ENCODE results near the gene NRF1.

The NRF1 gene

DNA sequence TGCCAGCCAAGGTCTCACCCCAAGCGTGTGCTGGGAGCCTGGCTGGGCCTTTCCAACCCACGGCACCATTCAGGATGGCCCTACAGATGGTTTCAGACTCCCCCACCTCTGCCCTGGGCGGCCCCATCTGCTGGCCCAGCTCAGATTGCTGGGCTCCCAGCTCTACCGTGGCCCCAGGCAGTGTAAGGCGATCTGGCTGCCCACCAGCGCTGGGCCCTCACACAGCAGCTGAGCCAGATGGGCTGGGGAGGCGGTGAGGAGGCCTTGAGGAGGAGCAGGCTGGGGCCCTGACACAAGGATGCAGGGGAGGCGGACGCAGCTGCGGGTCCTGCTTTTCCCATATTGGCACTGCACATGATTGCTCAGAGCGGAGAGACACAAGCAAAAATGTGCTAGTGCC is 162.8 kb downstream of the NRF1 start:
- Mint-ChIP-seq H3K27me3 (peaks cover 26 to 65% of the 10 kb centered on the region in 2 donors), H3K27ac (no peak overlapping the region), H3K36me3 (no peaks in the 10 kb centered on the region), H3K4me3 (no peak overlapping the region), H3K4me1 (peaks cover 15 to 39% of the 10 kb centered on the region in 2 donors), H3K9me3 (no peaks in the 10 kb centered on the region)
- ATAC-seq (replicated peaks) (no peak), DNase-seq (no peak)

DNA sequence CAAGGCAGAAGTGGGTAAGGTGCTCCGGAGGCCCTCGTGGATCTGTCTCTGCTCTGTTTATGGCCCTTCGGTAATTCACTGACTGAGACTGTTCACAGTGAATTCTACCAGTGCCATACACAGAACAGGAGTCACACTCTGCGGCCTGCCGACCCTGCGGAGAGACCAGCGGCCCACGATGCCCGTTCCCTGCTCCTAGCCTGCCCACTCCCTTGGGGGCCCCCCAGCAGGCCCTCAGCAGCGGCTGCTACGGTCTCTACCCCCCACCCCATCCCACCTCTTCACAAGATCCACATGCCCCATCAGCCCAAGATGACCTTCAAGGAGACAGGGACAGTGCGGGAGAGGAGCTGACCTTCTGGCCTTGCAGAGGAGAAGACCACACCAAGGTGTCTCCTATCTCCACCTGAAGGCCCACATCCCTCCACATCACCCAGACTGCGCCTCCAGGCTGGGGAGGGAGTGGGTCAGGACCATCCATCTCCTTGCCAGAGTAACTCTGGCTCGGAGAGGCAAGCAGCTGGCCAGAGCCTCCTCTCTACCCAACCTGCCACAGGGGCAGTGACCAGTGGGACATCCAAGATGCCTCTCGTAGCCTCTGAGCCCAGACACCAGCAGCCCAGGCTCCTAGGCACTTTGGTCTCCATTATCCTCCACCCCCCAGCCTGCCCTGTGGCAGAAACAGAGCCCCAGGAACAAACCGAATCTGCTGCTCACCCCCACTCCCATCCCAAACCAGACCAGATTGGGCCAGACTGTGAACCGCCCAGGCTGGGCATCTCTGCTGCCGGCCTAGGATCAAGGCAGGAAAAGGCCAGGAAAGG is 163.6 kb downstream of the NRF1 start:
- Mint-ChIP-seq H3K4me1 (peaks cover 15 to 39% of the 10 kb centered on the region in 2 donors), H3K36me3 (no peaks in the 10 kb centered on the region), H3K27me3 (peaks cover 25 to 65% of the 10 kb centered on the region in 2 donors), H3K9me3 (no peaks in the 10 kb centered on the region), H3K4me3 (no peak overlapping the region), H3K27ac (no peak overlapping the region)
- DNase-seq (no peak), ATAC-seq (replicated peaks) (no peak)

DNA sequence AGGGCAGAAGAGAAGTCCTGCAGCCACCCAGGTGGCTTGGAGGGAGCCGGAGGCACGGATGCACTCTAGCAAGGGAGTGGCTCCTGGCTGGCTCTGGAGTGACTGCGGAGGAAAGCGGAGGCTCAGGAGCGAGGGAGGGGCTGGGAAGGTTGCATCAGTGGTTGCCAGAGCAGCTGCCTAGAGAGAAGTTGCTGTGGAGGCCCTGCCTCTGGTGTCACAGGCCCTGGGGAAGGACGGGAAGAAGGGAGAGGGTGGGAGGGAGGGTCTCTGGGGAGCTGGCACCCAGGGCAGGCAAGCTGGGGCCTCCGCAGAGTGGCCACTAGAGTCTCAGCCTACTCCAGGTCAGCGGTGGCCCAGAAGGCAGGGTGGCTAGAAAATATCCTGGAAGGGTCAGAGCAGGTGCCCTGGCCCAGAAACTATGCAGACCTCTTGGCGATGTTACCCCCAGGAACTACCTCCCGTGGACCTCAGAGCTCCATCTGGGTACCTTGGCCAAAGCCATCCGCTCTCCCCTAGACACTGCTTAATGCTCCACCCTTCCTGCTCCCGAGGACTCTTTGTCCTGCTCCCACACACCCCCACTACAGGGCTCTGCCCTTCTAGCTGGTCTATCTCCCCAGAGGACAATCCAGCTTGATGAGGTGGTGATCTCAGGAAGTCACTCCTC is 164.3 kb downstream of the NRF1 start:
- Mint-ChIP-seq H3K27me3 (peaks cover 25 to 60% of the 10 kb centered on the region in 2 donors), H3K27ac (no peak overlapping the region), H3K4me3 (no peak overlapping the region), H3K4me1 (peaks cover 15 to 41% of the 10 kb centered on the region in 2 donors), H3K36me3 (no peaks in the 10 kb centered on the region), H3K9me3 (no peaks in the 10 kb centered on the region)
- ATAC-seq (replicated peaks) (no peak), DNase-seq (no peak)

DNA sequence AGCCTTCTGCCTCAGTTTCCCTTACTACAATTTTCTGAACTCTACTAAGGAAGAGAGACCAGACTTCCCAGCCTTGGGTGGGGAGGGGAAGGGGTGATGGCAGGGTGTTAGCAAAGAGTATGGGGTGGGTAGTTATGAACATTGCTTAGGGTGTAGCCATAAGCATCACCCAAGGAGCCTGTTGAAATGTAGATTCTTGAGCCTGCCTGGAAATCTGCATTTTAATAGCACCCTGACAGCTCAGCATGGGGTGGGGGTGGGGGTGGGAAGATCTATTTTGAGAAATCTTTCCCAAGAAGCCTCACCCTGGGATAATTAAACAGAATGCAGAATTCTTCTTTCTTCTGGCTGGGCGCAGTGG is 164.8 kb downstream of the NRF1 start:
- no peak overlapping the region for H3K4me3 Mint-ChIP-seq
- peaks cover 0 to 3% of the 10 kb centered on the region in 2 donors for H3K36me3 Mint-ChIP-seq
- H3K27me3 Mint-ChIP-seq, result peaks cover 25 to 60% of the 10 kb centered on the region in 2 donors
- ATAC-seq (replicated peaks) (no peak), DNase-seq (no peak)
- peaks cover 16 to 41% of the 10 kb centered on the region in 2 donors for H3K4me1 Mint-ChIP-seq
- no peak overlapping the region for H3K27ac Mint-ChIP-seq
- no peaks in the 10 kb centered on the region for H3K9me3 Mint-ChIP-seq

DNA sequence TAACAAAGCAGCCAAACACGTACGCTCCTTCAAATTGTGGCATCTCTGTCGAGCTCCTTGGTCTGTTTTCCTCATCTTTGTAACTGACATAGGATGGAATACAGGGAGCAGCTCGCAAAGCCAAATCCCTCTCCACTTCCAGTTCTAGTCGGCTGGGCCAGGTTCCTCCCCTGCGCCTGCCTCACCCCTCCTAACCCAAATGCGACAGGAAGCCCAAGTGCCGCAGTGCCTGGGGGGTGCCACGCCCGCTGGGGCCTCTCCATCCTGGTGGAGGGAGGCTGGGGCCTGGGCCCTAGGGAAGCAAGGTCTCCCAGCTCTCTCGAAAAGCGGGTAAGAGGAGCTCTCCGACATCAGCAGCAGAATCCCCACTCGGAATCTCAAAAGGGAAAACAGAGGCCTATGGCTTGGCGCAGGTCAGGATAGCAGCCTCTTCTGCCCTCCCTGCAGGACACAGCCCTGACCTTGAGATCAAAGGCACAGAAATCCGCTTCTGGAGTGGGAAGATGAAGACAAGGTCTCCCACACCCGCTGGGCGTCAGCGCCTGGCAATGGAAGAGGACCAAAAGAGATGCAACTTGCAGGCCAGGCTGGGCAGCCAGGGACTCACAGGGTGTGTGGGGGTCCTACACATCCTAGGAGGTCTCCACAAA is 165.8 kb downstream of the NRF1 start:
- Mint-ChIP-seq H3K27ac (peak overlapping the region; percentile 49), H3K9me3 (no peaks in the 10 kb centered on the region), H3K36me3 (peaks cover 0 to 3% of the 10 kb centered on the region in 2 donors), H3K27me3 (peaks cover 33 to 69% of the 10 kb centered on the region in 2 donors), H3K4me1 (peaks cover 20 to 50% of the 10 kb centered on the region in 2 donors), H3K4me3 (no peak overlapping the region)
- DNase-seq, result no peak
- ATAC-seq (replicated peaks), result no peak

DNA sequence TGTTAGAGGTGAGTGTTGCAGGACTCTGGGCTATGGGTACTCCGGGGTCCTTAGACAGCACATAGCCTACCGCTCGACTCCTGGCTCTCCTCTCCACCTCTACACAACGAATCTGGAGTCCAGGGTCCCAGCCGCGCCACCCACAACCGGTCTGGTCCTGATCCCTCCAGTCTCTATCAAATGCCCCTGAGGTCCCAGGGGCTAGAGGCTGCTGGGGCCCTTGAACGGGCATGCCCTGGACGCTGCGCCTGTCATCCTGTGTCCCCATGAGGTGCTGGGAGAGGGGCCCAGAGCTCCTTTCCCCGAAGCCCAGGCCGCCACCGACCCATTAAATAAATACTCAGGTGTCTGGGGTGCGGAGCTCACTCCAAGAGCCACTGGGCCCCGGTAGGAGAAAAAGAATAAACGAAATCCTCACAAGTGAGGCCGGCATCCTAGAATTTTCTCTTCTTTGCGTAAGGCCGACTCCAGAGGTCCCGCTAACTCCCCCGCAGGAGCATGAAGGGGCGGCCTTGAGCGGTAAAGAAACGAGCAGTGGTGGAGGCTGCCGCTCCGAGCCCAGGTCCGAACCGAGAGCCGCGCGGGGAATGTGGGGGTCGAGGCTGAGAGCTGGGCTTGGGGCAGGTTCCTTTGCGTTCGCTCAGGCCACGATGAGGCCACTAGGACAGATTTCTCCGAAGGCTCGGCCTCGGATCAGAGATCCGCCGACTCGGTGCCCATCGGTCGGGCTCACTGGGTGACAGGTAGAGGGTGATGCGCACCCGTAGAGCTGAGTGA is 166.7 kb downstream of the NRF1 start:
- H3K4me3 Mint-ChIP-seq, result peak overlapping the region; percentile 53 to 64
- DNase-seq (no peak), ATAC-seq (replicated peaks) (no peak)
- no peaks in the 10 kb centered on the region for H3K9me3 Mint-ChIP-seq
- peaks cover 27 to 54% of the 10 kb centered on the region in 2 donors for H3K4me1 Mint-ChIP-seq
- H3K36me3 Mint-ChIP-seq, result peaks cover 0 to 7% of the 10 kb centered on the region in 2 donors
- H3K27me3 Mint-ChIP-seq, result peaks cover 41 to 72% of the 10 kb centered on the region in 2 donors
- peak overlapping the region; percentile 47 for H3K27ac Mint-ChIP-seq

DNA sequence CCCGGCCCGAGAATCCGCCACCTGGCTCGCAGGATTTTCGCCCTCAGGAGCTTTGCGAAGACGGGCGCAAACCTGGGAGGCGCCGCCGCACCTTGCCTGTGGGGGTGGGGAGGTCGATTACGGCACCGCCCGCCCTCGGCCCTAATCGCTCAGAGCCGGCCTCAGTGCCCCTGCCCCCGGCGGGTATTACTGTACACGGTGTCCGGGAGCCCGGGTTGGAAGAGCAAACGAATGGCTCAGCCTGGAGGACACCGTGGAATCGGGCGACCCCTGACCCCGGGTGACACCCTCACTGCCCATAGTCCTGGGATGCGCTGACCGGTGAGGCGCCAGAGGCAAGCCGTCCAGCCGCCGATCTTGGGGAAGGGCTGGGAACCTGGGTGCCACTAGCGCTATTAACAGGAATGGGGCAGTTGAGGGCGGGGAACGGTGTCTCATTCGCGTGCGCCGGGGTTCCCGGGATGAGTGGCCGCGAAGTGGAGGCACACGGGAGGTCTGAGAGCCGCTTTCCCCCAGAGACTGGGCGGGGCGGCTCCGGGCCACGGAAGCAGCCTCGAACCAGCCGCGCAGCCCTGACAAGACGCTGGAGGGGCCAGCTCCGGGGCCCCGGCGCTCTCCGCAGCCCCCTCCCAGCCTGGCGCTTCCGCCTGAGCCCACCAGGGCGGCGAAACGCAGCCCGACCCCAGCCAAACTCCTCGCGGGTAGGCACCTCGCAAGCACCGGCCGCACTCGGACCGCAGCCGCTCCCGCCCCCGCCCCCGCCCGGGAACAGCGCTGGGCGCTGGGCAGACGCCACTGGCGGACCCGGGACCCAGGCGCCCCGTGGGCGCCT is 167.5 kb downstream of the NRF1 start:
- peaks cover 26 to 52% of the 10 kb centered on the region in 2 donors for H3K4me1 Mint-ChIP-seq
- ATAC-seq (replicated peaks) (peak; percentile 10 to 15), DNase-seq (no peak)
- H3K27me3 Mint-ChIP-seq, result peaks cover 45 to 72% of the 10 kb centered on the region in 2 donors
- peaks cover 0 to 7% of the 10 kb centered on the region in 2 donors for H3K36me3 Mint-ChIP-seq
- peak overlapping the region; percentile 53 to 64 for H3K4me3 Mint-ChIP-seq
- peak overlapping the region; percentile 47 for H3K27ac Mint-ChIP-seq
- no peaks in the 10 kb centered on the region for H3K9me3 Mint-ChIP-seq

DNA sequence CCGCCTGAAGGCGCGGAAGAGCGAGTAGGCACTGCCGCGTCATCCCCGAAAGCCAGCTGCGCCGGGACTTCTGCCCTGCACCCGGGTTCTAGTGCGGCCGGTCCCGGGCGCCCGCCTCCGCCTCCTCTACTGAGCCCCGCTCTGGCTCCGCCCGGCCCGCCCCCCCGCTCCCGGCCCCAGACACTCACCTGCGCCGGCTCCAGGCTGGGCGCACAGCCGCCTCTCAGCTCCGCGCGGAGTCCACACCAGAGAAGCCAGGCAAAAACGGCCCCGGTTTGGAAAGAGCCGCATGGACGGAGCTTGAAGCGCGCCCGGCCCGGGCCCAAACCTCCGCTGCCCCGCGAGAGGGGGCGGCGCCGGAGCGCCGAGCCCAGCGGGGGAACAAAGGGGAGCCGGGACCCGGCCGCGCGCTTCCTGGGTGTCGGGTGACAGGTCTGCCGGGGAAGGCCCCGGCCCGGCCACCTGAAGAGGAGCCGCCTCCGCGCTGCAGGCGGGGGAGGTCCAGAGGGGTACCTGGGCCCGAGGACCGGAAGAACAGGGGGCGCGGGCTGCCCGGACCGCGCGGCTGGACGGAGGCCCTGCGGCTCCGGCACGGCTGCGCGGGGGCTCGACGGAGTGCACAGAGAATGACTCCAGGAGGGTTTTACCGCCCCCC is 168.2 kb downstream of the NRF1 start:
- ATAC-seq (replicated peaks), result peak; percentile 25 to 48
- H3K36me3 Mint-ChIP-seq, result peaks cover 0 to 7% of the 10 kb centered on the region in 2 donors

DNA sequence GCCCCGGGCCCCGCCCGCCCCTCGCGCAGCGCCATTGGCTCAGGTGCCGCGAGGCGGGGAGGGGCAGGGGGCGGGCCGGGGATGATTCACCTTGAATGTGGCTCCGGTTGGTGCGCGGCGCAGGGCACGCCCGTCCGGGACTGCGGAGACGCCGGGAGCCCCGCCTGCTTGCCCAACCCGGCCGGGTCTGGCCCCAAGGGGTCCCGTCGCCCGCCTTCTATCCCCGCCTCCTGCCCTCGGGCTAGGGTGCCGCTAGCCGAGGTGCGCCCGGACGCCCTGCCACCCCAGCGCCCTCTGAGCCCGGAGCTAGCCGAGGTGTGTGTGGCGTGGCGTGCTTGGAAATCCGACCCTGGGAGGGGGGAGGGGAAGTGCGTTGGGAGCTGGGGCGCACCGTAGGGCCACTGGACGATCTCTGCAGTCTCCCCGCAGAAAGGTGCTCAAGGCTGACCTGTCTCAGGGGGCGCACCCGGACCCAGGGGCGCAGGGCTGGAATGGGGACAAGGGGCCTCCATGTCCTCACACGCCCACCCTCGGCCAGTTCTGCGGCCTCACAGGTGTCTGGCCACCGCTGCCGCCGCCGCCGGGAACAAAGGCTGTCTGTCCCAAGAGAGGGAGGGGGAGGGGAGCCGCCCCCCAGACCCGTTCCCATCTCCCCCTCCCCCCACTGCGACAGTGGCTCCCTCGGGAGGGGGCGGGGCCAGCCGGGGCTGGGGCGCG is 168.9 kb downstream of the NRF1 start:
- Mint-ChIP-seq H3K9me3 (no peaks in the 10 kb centered on the region), H3K4me1 (peaks cover 32 to 63% of the 10 kb centered on the region in 2 donors), H3K27ac (no peak overlapping the region), H3K4me3 (peak overlapping the region; percentile 52 to 64), H3K36me3 (peaks cover 0 to 7% of the 10 kb centered on the region in 2 donors), H3K27me3 (peaks cover 45 to 70% of the 10 kb centered on the region in 2 donors)
- DNase-seq, result no peak
- ATAC-seq (replicated peaks), result peak; percentile 57 to 71

More for the DNA sequence above, 168.2 kb downstream of the NRF1 start:
- H3K4me1 Mint-ChIP-seq, result peaks cover 26 to 56% of the 10 kb centered on the region in 2 donors
- no peak for DNase-seq
- H3K4me3 Mint-ChIP-seq, result peak overlapping the region; percentile 32 to 64
- peaks cover 45 to 70% of the 10 kb centered on the region in 2 donors for H3K27me3 Mint-ChIP-seq
- H3K27ac Mint-ChIP-seq, result no peak overlapping the region
- no peaks in the 10 kb centered on the region for H3K9me3 Mint-ChIP-seq

DNA sequence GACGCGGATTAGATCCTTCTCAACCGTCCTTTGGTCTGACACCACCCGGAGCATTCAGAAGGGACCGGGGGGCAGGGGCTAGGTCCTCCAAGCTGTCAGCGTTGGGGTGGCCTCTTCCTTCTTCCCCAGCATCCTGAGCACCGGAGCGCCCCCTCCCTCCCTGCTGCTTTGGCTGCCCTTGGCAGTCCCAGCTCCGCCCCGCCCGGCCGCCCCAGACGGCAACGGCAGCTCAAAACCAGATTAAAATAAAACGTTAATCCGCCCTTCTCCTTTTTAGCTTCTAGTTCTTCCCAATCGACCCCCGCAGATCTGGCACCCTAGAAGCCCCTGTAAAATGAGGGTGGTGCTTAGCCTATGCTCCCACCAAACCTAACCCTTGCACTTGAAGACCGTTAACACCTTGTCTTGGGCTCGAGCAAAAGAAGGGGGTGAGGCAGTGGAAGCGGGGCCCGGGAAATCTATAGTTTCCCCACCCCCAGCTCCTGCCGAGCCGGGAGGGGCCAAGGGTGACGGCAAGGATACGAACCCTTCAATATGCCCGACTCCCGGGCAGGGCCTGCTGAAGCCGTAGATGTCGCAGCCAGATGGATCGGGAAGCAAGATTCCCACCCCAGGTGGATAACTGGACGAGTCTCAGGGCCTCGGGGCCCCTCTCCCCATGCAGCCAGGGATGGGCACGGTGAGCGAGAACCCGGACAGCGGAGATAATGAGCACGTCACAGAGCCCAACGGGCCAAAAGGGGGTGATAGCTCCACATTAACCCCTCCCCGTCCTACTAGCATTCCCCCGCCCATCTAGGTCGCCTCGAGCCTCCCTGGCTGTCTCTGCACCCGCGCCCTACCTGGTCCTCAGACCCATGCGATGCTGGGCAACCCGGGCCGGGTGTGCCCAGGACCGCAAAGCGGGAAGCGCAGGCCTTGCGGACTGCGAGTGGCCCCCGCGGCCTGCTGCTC is 169.7 kb downstream of the NRF1 start:
- Mint-ChIP-seq H3K4me1 (peaks cover 41 to 71% of the 10 kb centered on the region in 2 donors), H3K27ac (peak overlapping the region; percentile 92), H3K27me3 (peaks cover 50 to 70% of the 10 kb centered on the region in 2 donors), H3K9me3 (no peaks in the 10 kb centered on the region), H3K36me3 (peaks cover 0 to 7% of the 10 kb centered on the region in 2 donors), H3K4me3 (peak overlapping the region; percentile 64 to 83)
- DNase-seq, result no peak
- no peak for ATAC-seq (replicated peaks)

DNA sequence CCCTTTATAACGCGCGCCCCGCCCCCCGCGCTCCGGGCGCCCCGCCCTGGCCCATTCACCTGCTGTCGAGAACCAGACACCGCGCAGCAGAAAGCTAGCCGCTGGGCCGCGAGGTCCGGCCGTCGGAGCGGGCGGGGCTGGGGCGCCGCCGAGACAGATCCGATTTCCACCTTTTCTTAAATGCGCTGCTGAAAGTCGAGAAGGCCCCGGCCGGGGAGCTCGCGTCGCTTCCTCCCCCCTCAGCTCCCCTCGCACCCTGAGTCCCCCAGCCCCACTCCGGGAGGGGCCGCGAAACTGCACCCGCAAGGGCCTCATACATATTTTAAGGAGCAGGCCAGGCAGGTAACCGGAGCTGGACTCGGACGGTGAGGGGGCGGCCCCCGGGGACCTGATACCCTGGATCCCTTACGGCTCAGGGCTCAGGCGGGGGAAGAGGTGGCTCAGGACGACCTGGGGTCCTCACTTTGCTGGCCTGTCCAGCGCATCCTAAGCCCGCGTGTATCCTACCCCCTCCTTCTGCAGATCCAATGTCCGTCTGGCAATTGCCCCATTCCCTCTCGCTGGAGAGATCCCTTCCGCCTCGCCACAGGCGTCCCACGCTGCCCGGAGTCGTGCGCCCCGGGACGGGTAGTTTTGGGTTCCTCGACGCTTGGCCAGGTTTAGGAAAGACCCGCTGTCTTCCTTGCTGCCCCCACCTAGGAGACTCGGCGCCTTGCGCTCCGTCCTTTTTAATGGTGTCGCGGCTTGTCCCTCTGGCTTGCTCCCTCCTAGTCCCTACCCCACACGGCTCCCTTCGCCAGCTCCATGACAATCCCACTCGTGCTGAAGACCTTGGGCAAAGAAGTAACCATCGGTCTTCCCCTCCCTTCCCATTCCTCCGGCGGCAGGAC is 170.7 kb downstream of the NRF1 start:
- DNase-seq, result no peak
- ATAC-seq (replicated peaks), result no peak
- H3K9me3 Mint-ChIP-seq, result no peaks in the 10 kb centered on the region
- H3K4me3 Mint-ChIP-seq, result peak overlapping the region; percentile 64 to 83
- H3K36me3 Mint-ChIP-seq, result peaks cover 0 to 7% of the 10 kb centered on the region in 2 donors
- peaks cover 39 to 74% of the 10 kb centered on the region in 2 donors for H3K4me1 Mint-ChIP-seq
- H3K27me3 Mint-ChIP-seq, result peaks cover 53 to 74% of the 10 kb centered on the region in 2 donors
- peak overlapping the region; percentile 93 for H3K27ac Mint-ChIP-seq

Data from stimulated activated naive B cell treated with anti-CD40 and anti-IgM and Interleukin-4, amounts not matched to agents 10 μg/mL and 1 μg/mL and 100 μg/mL, for 72 hours (primary cell).